Thoracic aorta (tissue), 2 donors: ENCODE measurements around the gene NDUFAB1. TPM values are rescaled to one million over a fixed set of nuclear protein-coding genes. Genes with fewer than 3 reads are reported as not detected.

Experiments
- ATAC-seq: fragments of 150-250 bp; one replicate; pipeline ENCODE4 v1.8.0; 2017; ENCODE audit warnings: low read depth; ENCODE audit not compliant: insufficient number of reproducible peaks, low FRiP score
- DNase-seq: peaks from one replicate; pipeline ENCODE4 v3.0.0-alpha.2; 2020; ENCODE audit warnings: low spot score
- H3K27ac ChIP-seq, 2 donors: fragments of 200-600 bp; sonication (generic); 1 replicate in 1 of 2; 2 replicates in 1 of 2; pipeline ENCODE4 v1.5.1; 2016; ENCODE audit warnings: mild to moderate bottlenecking in 2 of 2, moderate library complexity in 2 of 2
- H3K27me3 ChIP-seq: fragments of 200-600 bp; sonication (generic); replicated peaks from 2 replicates; pipeline ENCODE4 v1.6.0; 2016; ENCODE audit warnings: mild to moderate bottlenecking; ENCODE audit not compliant: insufficient read depth
- H3K36me3 ChIP-seq: fragments of 200-600 bp; sonication (generic); one replicate; pipeline ENCODE4 v1.5.1; 2016
- H3K4me1 ChIP-seq, 2 donors: fragments of 200-600 bp; sonication (generic); 1 replicate in 1 of 2; 2 replicates in 1 of 2; pipeline versions ENCODE4 v1.5.1 to v1.6.0; 2016; ENCODE audit warnings: low read depth in 2 of 2, mild to moderate bottlenecking in 1 of 2; ENCODE audit not compliant: control insufficient read depth in 1 of 2
- H3K4me3 ChIP-seq: fragments of 200-600 bp; sonication (generic); 2 replicates; pipeline ENCODE4 v1.5.1; 2016; ENCODE audit warnings: mild to moderate bottlenecking
- H3K9me3 ChIP-seq: fragments of 200-600 bp; sonication (generic); 2 replicates; pipeline ENCODE4 v1.5.1; 2016
- total RNA-seq, 2 donors: library from RNA; depleted of rRNA; stranded (reverse); fragments of >200 nt; gene quantifications; one replicate each; pipeline versions ENCODE4 v1.1.0 to v1.2.3, GENCODE V29; 2016
- TF ChIP-seq, protein P1 (sequence below): fragments of 200-600 bp; sonication (generic); IDR thresholded peaks from one replicate; pipeline ENCODE4 v1.5.1; 2019; ENCODE audit warnings: antibody characterized with exemption

Gene NDUFAB1
- total RNA-seq, 2 donors from 2014 or later, result 48.7 to 63.1 TPM

DNA sequence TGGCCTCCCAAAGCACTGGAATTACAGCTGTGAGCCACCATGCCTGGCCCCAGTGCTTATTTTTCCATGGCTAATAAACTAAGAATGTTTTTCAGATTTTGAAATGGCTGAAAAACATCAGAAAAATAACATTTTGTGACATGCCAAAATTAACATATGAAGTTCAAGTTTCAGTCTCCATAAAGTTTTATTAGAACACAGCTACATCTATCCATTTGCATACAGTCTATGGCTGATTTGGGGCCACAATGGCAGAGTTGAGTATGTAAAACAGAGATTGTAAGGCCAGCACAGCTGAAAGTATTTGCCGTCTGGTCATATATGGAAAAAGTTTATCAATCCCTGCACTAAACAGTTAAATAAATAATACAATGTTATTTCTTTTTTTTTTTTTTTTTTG is 13.8 kb upstream of the NDUFAB1 start:
- Histone ChIP-seq H3K27me3 (no peaks in the 10 kb centered on the region), H3K4me3 (no peak overlapping the region), H3K36me3 (peaks cover 9% of the 10 kb centered on the region), H3K27ac (no peak overlapping the region), H3K4me1 (no peaks in the 10 kb centered on the region), H3K9me3 (no peaks in the 10 kb centered on the region)
- ATAC-seq, result no peak
- no peak for DNase-seq
- TF ChIP-seq, protein P1, sequence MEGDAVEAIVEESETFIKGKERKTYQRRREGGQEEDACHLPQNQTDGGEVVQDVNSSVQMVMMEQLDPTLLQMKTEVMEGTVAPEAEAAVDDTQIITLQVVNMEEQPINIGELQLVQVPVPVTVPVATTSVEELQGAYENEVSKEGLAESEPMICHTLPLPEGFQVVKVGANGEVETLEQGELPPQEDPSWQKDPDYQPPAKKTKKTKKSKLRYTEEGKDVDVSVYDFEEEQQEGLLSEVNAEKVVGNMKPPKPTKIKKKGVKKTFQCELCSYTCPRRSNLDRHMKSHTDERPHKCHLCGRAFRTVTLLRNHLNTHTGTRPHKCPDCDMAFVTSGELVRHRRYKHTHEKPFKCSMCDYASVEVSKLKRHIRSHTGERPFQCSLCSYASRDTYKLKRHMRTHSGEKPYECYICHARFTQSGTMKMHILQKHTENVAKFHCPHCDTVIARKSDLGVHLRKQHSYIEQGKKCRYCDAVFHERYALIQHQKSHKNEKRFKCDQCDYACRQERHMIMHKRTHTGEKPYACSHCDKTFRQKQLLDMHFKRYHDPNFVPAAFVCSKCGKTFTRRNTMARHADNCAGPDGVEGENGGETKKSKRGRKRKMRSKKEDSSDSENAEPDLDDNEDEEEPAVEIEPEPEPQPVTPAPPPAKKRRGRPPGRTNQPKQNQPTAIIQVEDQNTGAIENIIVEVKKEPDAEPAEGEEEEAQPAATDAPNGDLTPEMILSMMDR, result no peak

DNA sequence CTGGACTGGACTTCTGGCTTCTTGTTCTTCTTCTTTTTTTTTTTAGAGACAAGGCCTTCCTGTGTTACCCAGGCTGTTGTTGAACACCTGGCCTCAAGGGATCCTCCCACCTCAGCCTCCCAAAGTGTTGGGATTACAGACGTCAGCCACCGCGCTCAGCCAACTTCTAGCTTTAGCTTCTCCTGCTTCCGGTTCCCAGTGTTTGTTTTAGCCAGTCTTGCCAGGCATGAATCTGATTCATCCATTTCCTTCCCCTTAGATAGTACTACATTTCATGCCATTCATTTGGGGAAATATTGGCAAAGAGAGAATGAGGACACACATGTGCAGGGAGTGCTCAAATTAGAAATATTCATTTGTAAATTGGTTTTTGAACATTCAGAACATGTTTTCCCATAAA is 12.1 kb upstream of the NDUFAB1 start:
- H3K36me3 ChIP-seq, result peaks cover 9% of the 10 kb centered on the region
- ATAC-seq (no peak), DNase-seq (no peak)
- H3K4me3 ChIP-seq, result no peak overlapping the region
- H3K27ac ChIP-seq, result no peak overlapping the region
- H3K27me3 ChIP-seq, result no peaks in the 10 kb centered on the region
- TF ChIP-seq, protein P1, result no peak
- H3K4me1 ChIP-seq, result no peaks in the 10 kb centered on the region
- no peaks in the 10 kb centered on the region for H3K9me3 ChIP-seq

DNA sequence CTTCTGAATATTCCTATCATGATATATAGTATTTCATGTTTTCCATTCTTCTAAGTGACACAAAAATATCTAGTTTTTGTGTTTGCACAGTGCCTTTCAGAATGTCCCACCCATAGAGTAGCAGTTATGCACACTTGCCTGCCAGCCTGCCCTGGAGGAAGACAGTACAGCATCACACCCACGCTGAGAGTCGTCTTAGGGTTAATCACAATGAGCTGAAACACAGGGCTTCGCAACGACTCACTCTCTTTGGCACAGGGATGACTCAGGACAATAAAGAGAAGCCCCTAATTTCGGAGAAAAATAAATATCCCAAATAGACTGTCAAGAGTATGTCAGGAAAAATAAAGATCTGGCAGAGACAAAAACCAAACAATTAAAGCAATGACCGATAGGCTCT is 11.6 kb upstream of the NDUFAB1 start:
- TF ChIP-seq, protein P1, result no peak
- DNase-seq, result no peak
- H3K4me1 ChIP-seq, result no peaks in the 10 kb centered on the region
- H3K27ac ChIP-seq, result no peak overlapping the region
- peaks cover 9% of the 10 kb centered on the region for H3K36me3 ChIP-seq
- no peaks in the 10 kb centered on the region for H3K9me3 ChIP-seq
- no peaks in the 10 kb centered on the region for H3K27me3 ChIP-seq
- no peak for ATAC-seq
- no peak overlapping the region for H3K4me3 ChIP-seq

DNA sequence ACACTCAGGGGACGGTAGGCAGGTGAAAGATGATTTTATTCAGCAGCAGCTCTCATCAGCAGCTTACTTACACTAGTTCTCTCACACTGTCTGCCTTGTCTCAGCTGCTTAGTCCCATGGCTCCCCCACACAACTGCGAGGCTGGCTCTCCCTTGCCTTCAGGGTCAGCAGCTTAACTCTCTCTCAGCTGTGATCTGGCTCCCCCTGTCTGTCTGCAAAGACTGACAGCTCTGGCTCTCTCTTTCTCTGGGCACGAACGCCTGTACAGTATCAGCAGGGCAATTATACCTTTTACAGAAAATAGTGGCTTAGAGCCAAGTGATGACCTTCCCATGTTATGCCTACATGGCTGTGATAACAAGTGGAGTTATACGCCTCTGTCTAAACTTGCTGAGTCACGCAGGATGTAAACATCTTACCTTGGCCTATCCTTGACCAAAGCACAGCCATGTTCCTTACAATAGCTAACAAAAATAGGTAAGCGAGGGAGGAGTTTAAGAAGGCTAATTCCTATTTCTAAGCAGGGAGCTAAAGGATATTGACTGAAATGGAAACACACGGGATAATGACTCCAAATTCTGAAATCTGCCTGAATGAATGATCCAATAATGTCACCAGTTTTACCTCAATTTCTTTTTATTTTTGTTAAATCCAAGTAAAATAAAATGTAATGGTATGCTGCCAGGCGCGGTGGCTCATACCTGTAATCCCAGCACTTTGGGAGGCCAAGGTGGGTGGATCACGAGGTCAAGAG is 1.1 kb upstream of the NDUFAB1 start:
- ATAC-seq, result no peak
- DNase-seq, result no peak
- H3K4me3 ChIP-seq, result peak overlapping the region; percentile 88

DNA sequence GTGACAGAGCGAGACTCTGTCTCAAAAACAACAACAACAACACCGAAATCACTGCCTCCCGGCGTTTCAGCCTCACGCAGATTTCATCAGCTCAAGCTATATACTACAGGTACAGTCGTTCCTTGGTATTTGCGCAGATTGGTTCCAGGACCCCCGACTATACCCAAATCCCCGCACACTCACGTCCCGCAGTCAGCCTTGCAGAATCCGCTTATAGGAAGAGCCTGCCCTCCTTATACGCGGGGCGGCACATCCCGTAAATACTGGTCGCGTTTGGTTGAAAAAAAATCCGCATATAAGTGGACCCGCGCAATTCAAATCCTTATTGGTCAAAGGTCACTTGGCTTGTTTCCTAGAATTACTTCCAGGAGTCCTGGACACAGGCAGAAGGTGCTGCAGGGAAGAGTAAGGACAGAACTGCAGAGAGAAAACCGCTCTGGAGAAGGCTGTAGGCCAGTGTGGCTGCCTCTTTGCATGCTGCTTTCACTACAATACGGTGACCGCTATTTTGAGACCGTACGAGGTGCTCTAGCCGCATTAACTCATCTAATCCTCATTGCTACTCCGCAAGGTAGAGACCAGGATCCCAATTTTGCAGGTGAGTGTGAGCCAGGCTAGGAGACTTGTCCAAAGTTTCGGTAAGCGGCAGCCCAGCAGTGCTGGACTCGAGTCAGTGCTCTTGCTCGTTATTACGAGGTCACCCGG is 718 bp downstream of the NDUFAB1 start:
- peak overlapping the region; percentile 88 for H3K4me3 ChIP-seq
- TF ChIP-seq, protein P1, result no peak
- peaks cover 17% of the 10 kb centered on the region for H3K36me3 ChIP-seq
- DNase-seq (no peak), ATAC-seq (no peak)
- H3K4me1 ChIP-seq, result peaks cover 8 to 15% of the 10 kb centered on the region in 2 donors
- peak overlapping the region; percentile 70 to 86 for H3K27ac ChIP-seq
- H3K9me3 ChIP-seq, result no peaks in the 10 kb centered on the region
- H3K27me3 ChIP-seq, result no peaks in the 10 kb centered on the region

More for the DNA sequence above, 1.1 kb upstream of the NDUFAB1 start:
- Histone ChIP-seq H3K4me1 (peaks cover 8 to 15% of the 10 kb centered on the region in 2 donors), H3K36me3 (peaks cover 12% of the 10 kb centered on the region), H3K27me3 (no peaks in the 10 kb centered on the region), H3K9me3 (no peaks in the 10 kb centered on the region), H3K27ac (no peak overlapping the region)
- TF ChIP-seq, protein P1, result no peak
